Smooth muscle cell (in vitro differentiated cells): ENCODE measurements around the gene BOC. TPM values are rescaled to one million over a fixed set of nuclear protein-coding genes. Genes with fewer than 3 reads are reported as not detected.

Experiments
- DNase-seq: peaks from one replicate; lab custom pipeline; 2025; ENCODE audit not compliant: unreplicated experiment; lab: John Stamatoyannopoulos, UW
- H2AFZ ChIP-seq: fragments of 200-600 bp; sonication (generic); 2 replicates; pipeline ENCODE4 v1.6.0; 2016; ENCODE audit warnings: antibody characterized with exemption, low read depth, mild to moderate bottlenecking
- H3F3A ChIP-seq: fragments of 200-600 bp; sonication (generic); 2 replicates; pipeline ENCODE4 v1.6.0; 2017; ENCODE audit warnings: antibody characterized with exemption, low read depth
- H3K27ac ChIP-seq: fragments of 200-600 bp; sonication (generic); 2 replicates; pipeline ENCODE4 v1.5.1; 2016; ENCODE audit warnings: low read depth, mild to moderate bottlenecking
- H3K27me3 ChIP-seq: fragments of 200-600 bp; sonication (generic); 2 replicates; pipeline ENCODE4 v1.6.1; 2016; ENCODE audit warnings: low read depth, mild to moderate bottlenecking
- H3K36me3 ChIP-seq: fragments of 200-600 bp; sonication (generic); 2 replicates; pipeline ENCODE4 v1.5.1; 2016; ENCODE audit warnings: low read depth
- H3K4me1 ChIP-seq: fragments of 200-600 bp; sonication (generic); 2 replicates; pipeline ENCODE4 v1.5.1; 2016; ENCODE audit warnings: low read depth
- H3K4me2 ChIP-seq: fragments of 200-600 bp; sonication (generic); 2 replicates; pipeline ENCODE4 v1.6.0; 2016; ENCODE audit warnings: mild to moderate bottlenecking
- H3K4me3 ChIP-seq: fragments of 200-600 bp; sonication (generic); 2 replicates; pipeline ENCODE4 v1.5.1; 2016; ENCODE audit warnings: mild to moderate bottlenecking
- H3K79me2 ChIP-seq: fragments of 200-600 bp; sonication (generic); 2 replicates; pipeline ENCODE4 v1.6.0; 2016; ENCODE audit warnings: low read depth, mild to moderate bottlenecking
- H3K9ac ChIP-seq: fragments of 200-600 bp; sonication (generic); 2 replicates; pipeline ENCODE4 v1.6.0; 2016; ENCODE audit warnings: low read depth
- H3K9me3 ChIP-seq: fragments of 200-600 bp; sonication (generic); replicated peaks from 2 replicates; pipeline ENCODE4 v1.5.1; 2016; ENCODE audit warnings: low read depth
- H4K20me1 ChIP-seq: fragments of 200-600 bp; sonication (generic); 2 replicates; pipeline ENCODE4 v1.6.0; 2016; ENCODE audit warnings: low read depth
- CTCF ChIP-seq: fragments of 200-600 bp; sonication (generic); IDR thresholded peaks from 2 replicates; pipeline ENCODE4 v1.5.1; 2017; ENCODE audit warnings: borderline replicate concordance, mild to moderate bottlenecking, antibody characterized with exemption; ENCODE audit not compliant: insufficient read depth, poor library complexity, severe bottlenecking
- WGBS: methylation state at CpG from one replicate; pipeline ENCODE4 v1.1.7; 2016; ENCODE audit warnings: low lambda C conversion rate; 5-methylcytosine and 5-hydroxymethylcytosine counted together
- polyA plus RNA-seq: library from polyadenylated mRNA; unstranded; fragments of >200 nt; fragmentation: Nextera tagmentation; extraction: Ambion mirVana; gene quantifications from 2 replicates; pipeline ENCODE4 v1.2.1, GENCODE V29; 2016
- total RNA-seq: library from RNA; depleted of rRNA; stranded (reverse); fragments of >200 nt; gene quantifications from 2 replicates; pipeline ENCODE4 v1.2.3, GENCODE V29; 2014

BOC gene
- total and polyA plus RNA-seq, 2 experiments from 2014 or later: 19.5 to 31.2 TPM

- TF ChIP-seq CTCF: no peak
- Histone ChIP-seq H3K4me1 (peaks cover 3% of the 10 kb centered on the region), H2AFZ (no peak overlapping the region), H3K36me3 (no peaks in the 10 kb centered on the region), H3F3A (no peaks in the 10 kb centered on the region), H3K4me3 (no peak overlapping the region), H4K20me1 (no peaks in the 10 kb centered on the region), H3K27me3 (no peaks in the 10 kb centered on the region), H3K27ac (no peak overlapping the region), H3K9ac (no peak overlapping the region), H3K4me2 (no peak overlapping the region), H3K79me2 (no peaks in the 10 kb centered on the region), H3K9me3 (no peaks in the 10 kb centered on the region)
- WGBS: 88% methylated on average over 5 of the region's 5 CpGs
- DNase-seq: no peak
Measured at GRCh38 chr3:113186566-113186965, 24.8 kb upstream of the BOC start.

- Histone ChIP-seq H3K27me3 (no peaks in the 10 kb centered on the region), H3K9ac (no peak overlapping the region), H3F3A (peaks cover 10% of the 10 kb centered on the region), H2AFZ (peak overlapping the region; percentile 56), H4K20me1 (no peaks in the 10 kb centered on the region), H3K4me2 (peak overlapping the region; percentile 75), H3K4me1 (peaks cover 29% of the 10 kb centered on the region), H3K4me3 (no peak overlapping the region), H3K79me2 (no peaks in the 10 kb centered on the region), H3K36me3 (no peaks in the 10 kb centered on the region), H3K9me3 (no peaks in the 10 kb centered on the region), H3K27ac (peak overlapping the region; percentile 64)
- 0% methylated on average over 8 of the region's 8 CpGs for WGBS
- no peak for TF ChIP-seq CTCF
- DNase-seq: no peak
Measured at GRCh38 chr3:113193288-113193687, 18.1 kb upstream of the BOC start.

GRCh38 chr3:113193719-113194118 lies 17.6 kb upstream of the BOC start:
- 35% methylated on average over 1 of the region's 1 CpG for WGBS

More at GRCh38 chr3:113193719-113194118, 17.6 kb upstream of the BOC start:
- no peak for DNase-seq
- H3K36me3 ChIP-seq: no peaks in the 10 kb centered on the region
- H3F3A ChIP-seq: peaks cover 10% of the 10 kb centered on the region
- H3K4me2 ChIP-seq: peak overlapping the region; percentile 75
- H3K4me3 ChIP-seq: no peak overlapping the region
- H2AFZ ChIP-seq: peak overlapping the region; percentile 20
- no peaks in the 10 kb centered on the region for H4K20me1 ChIP-seq
- TF ChIP-seq CTCF: no peak
- H3K9ac ChIP-seq: no peak overlapping the region
- H3K9me3 ChIP-seq: no peaks in the 10 kb centered on the region
- peak overlapping the region; percentile 64 for H3K27ac ChIP-seq
- H3K4me1 ChIP-seq: peaks cover 29% of the 10 kb centered on the region
- no peaks in the 10 kb centered on the region for H3K27me3 ChIP-seq
- no peaks in the 10 kb centered on the region for H3K79me2 ChIP-seq
